Liver (tissue), 3 donors: ENCODE results near the gene PGK2.

Experiments
- EGR1 ChIP-seq, 2 donors: IDR thresholded peaks; 2 replicates each; pipeline ENCODE4 v1.6.1; 2016 to 2018; ENCODE audit warnings: antibody characterized with exemption in 2 of 2, low read depth in 2 of 2
- FOXA1 ChIP-seq: IDR thresholded peaks from 2 replicates; pipeline ENCODE4 v1.6.1; 2016; ENCODE audit warnings: antibody characterized with exemption
- HNF4G ChIP-seq: IDR thresholded peaks from 2 replicates; pipeline ENCODE4 v1.6.1; 2016; ENCODE audit warnings: antibody characterized with exemption
- TAF1 ChIP-seq: conservative IDR thresholded peaks from 2 replicates; pipeline ENCODE4 v1.6.1; 2016; ENCODE audit warnings: antibody characterized with exemption, mild to moderate bottlenecking
- YY1 ChIP-seq: IDR thresholded peaks from 2 replicates; pipeline ENCODE4 v1.6.1; 2016; ENCODE audit warnings: antibody characterized with exemption, mild to moderate bottlenecking
- TF ChIP-seq, protein P1 (sequence below): fragments of 150-350 bp; IDR thresholded peaks from 2 replicates; pipeline ENCODE4 v1.5.1; 2017; ENCODE audit warnings: improper control_type of control experiment, low read depth, low read length; ENCODE audit not compliant: missing input control
- TF ChIP-seq, protein P2 (sequence below): IDR thresholded peaks from 2 replicates; pipeline ENCODE4 v1.6.1; 2016; ENCODE audit warnings: antibody characterized with exemption
- TF ChIP-seq, protein P3 (sequence below): IDR thresholded peaks from 2 replicates; pipeline ENCODE4 v1.6.1; 2016; ENCODE audit warnings: antibody characterized with exemption
- TF ChIP-seq, protein P4 (sequence below): IDR thresholded peaks from 2 replicates; pipeline ENCODE4 v1.6.1; 2016; ENCODE audit warnings: antibody characterized with exemption
- TF ChIP-seq, protein P5 (sequence below): IDR thresholded peaks from 2 replicates; pipeline ENCODE4 v1.6.1; 2016; ENCODE audit warnings: antibody characterized with exemption, mild to moderate bottlenecking
- donor health status: healthy.
- donor health status: healthy.

DNA sequence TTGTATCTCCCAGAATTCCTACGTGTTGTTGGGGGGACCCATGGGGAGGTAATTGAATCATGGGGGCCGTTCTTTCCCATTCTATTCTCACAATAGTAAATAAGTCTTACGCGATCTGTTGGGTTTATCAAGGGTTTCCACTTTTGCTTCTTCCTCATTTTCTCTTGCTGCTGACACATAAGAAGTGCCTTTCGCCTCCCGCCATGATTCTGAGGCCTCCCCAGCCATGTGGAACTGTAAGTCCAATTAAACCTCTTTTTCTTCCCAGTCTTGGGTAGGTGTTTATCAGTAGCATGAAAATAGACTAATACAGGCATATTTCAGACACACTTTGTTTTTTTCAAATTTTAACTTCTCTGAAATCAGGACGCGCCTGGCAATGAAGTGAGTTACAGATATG, 14.4 kb upstream of the PGK2 start:
- TF ChIP-seq, protein P1, sequence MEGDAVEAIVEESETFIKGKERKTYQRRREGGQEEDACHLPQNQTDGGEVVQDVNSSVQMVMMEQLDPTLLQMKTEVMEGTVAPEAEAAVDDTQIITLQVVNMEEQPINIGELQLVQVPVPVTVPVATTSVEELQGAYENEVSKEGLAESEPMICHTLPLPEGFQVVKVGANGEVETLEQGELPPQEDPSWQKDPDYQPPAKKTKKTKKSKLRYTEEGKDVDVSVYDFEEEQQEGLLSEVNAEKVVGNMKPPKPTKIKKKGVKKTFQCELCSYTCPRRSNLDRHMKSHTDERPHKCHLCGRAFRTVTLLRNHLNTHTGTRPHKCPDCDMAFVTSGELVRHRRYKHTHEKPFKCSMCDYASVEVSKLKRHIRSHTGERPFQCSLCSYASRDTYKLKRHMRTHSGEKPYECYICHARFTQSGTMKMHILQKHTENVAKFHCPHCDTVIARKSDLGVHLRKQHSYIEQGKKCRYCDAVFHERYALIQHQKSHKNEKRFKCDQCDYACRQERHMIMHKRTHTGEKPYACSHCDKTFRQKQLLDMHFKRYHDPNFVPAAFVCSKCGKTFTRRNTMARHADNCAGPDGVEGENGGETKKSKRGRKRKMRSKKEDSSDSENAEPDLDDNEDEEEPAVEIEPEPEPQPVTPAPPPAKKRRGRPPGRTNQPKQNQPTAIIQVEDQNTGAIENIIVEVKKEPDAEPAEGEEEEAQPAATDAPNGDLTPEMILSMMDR, result no peak
- no peak for TF ChIP-seq TAF1
- no peak for TF ChIP-seq YY1
- TF ChIP-seq, protein P2, sequence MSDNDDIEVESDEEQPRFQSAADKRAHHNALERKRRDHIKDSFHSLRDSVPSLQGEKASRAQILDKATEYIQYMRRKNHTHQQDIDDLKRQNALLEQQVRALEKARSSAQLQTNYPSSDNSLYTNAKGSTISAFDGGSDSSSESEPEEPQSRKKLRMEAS, result no peak
- TF ChIP-seq FOXA1, result no peak
- TF ChIP-seq, protein P3, sequence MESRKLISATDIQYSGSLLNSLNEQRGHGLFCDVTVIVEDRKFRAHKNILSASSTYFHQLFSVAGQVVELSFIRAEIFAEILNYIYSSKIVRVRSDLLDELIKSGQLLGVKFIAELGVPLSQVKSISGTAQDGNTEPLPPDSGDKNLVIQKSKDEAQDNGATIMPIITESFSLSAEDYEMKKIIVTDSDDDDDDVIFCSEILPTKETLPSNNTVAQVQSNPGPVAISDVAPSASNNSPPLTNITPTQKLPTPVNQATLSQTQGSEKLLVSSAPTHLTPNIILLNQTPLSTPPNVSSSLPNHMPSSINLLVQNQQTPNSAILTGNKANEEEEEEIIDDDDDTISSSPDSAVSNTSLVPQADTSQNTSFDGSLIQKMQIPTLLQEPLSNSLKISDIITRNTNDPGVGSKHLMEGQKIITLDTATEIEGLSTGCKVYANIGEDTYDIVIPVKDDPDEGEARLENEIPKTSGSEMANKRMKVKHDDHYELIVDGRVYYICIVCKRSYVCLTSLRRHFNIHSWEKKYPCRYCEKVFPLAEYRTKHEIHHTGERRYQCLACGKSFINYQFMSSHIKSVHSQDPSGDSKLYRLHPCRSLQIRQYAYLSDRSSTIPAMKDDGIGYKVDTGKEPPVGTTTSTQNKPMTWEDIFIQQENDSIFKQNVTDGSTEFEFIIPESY, result no peak
- TF ChIP-seq, protein P4, sequence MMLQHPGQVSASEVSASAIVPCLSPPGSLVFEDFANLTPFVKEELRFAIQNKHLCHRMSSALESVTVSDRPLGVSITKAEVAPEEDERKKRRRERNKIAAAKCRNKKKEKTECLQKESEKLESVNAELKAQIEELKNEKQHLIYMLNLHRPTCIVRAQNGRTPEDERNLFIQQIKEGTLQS, result no peak
- TF ChIP-seq HNF4G, result no peak
- no peak for TF ChIP-seq EGR1 (IDR thresholded peaks at IDR 0.05; ENCODE audit: low read depth in 2 of 2)
- TF ChIP-seq, protein P5, sequence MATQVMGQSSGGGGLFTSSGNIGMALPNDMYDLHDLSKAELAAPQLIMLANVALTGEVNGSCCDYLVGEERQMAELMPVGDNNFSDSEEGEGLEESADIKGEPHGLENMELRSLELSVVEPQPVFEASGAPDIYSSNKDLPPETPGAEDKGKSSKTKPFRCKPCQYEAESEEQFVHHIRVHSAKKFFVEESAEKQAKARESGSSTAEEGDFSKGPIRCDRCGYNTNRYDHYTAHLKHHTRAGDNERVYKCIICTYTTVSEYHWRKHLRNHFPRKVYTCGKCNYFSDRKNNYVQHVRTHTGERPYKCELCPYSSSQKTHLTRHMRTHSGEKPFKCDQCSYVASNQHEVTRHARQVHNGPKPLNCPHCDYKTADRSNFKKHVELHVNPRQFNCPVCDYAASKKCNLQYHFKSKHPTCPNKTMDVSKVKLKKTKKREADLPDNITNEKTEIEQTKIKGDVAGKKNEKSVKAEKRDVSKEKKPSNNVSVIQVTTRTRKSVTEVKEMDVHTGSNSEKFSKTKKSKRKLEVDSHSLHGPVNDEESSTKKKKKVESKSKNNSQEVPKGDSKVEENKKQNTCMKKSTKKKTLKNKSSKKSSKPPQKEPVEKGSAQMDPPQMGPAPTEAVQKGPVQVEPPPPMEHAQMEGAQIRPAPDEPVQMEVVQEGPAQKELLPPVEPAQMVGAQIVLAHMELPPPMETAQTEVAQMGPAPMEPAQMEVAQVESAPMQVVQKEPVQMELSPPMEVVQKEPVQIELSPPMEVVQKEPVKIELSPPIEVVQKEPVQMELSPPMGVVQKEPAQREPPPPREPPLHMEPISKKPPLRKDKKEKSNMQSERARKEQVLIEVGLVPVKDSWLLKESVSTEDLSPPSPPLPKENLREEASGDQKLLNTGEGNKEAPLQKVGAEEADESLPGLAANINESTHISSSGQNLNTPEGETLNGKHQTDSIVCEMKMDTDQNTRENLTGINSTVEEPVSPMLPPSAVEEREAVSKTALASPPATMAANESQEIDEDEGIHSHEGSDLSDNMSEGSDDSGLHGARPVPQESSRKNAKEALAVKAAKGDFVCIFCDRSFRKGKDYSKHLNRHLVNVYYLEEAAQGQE, result no peak
